HG03460 (cell line): ENCODE results near the gene COL6A2.
"Not testable (repeated sequence)": the region's sequence is repeated elsewhere in the genome, so short reads cannot be mapped to it uniquely, and the experiment has no call there.

Source experiments
- ATAC-seq: cut with Tn5 transposase; IDR thresholded peaks from one replicate; pipeline ENCODE4 v1.9.1; 2021; ENCODE audit not compliant: unreplicated experiment

Gene COL6A2

GRCh38 chr21:46078322-46078977 is 19.5 kb upstream of the COL6A2 start:
- ATAC-seq, result no peak

GRCh38 chr21:46078978-46079351 is 18.9 kb upstream of the COL6A2 start:
- ATAC-seq, result no peak

- no peak for ATAC-seq
Observed at GRCh38 chr21:46079352-46080170, 18.4 kb upstream of the COL6A2 start.

- ATAC-seq, result no peak
Observed at GRCh38 chr21:46080171-46081021, 17.5 kb upstream of the COL6A2 start.

GRCh38 chr21:46081022-46081861 is 16.7 kb upstream of the COL6A2 start:
- no peak for ATAC-seq

GRCh38 chr21:46081862-46082712 is 15.8 kb upstream of the COL6A2 start:
- ATAC-seq, result no peak

- no peak for ATAC-seq
Observed at GRCh38 chr21:46082713-46082962, 15.3 kb upstream of the COL6A2 start.

GRCh38 chr21:46082963-46083790 is 14.7 kb upstream of the COL6A2 start:
- ATAC-seq, result no peak

- ATAC-seq, result no peak
Observed at GRCh38 chr21:46083791-46084561, 13.9 kb upstream of the COL6A2 start.

- no peak for ATAC-seq
Observed at GRCh38 chr21:46084709-46085108, 13.2 kb upstream of the COL6A2 start.

GRCh38 chr21:46085259-46085658 is 12.7 kb upstream of the COL6A2 start:
- not testable (repeated sequence) for ATAC-seq

- ATAC-seq, result no peak
Observed at GRCh38 chr21:46087641-46088040, 10.3 kb upstream of the COL6A2 start.

- no peak for ATAC-seq
Observed at GRCh38 chr21:46088189-46088588, 9.7 kb upstream of the COL6A2 start.

- ATAC-seq, result no peak
Observed at GRCh38 chr21:46089285-46089684, 8.6 kb upstream of the COL6A2 start.

- no peak for ATAC-seq
Observed at GRCh38 chr21:46091118-46091517, 6.8 kb upstream of the COL6A2 start.

- no peak for ATAC-seq
Observed at GRCh38 chr21:46091631-46092025, 6.3 kb upstream of the COL6A2 start.

- no peak for ATAC-seq
Observed at GRCh38 chr21:46092026-46092764, 5.7 kb upstream of the COL6A2 start.
